Endothelial cell of umbilical vein (primary cell): ENCODE measurements around the gene AIG1. TPM values are rescaled to one million over a fixed set of nuclear protein-coding genes. Genes with fewer than 3 reads are reported as not detected.

Source experiments
- BruUV-seq: library from RNA; stranded (reverse); fragments of 400-500 nt; replicated peaks from 2 replicates; lab custom pipeline; 2021; lab: Mats Ljungman, UMichigan
- CTCF ChIA-PET: fragments of 300-600, 350-600 bp; sonication (Branson Sonifier 250); formaldehyde crosslinking; loops from one replicate; lab custom pipeline; 2021; ENCODE audit warnings: antibody characterized with exemption, inconsistent platforms; lab: Charles Lee
- POLR2A ChIA-PET: fragments of 300-600, 350-600 bp; sonication (Branson Sonifier 250); formaldehyde crosslinking; loops from one replicate; lab custom pipeline; 2021; ENCODE audit warnings: antibody characterized with exemption, inconsistent platforms; lab: Charles Lee
- DNase-seq: peaks from one replicate; pipeline ENCODE4 v3.0.0-alpha.2; 2011; ENCODE audit warnings: low read depth, low spot score
- FAIRE-seq: peaks from 2 replicates; lab custom pipeline; 2011; peaks lifted over from hg19 to GRCh38; lab: Jason Lieb, UNC
- H2AFZ ChIP-seq: 2 replicates; pipeline ENCODE4 v1.6.0; 2012; ENCODE audit warnings: low read depth, low read length, control low read depth, inconsistent platforms
- H3K27ac ChIP-seq: 2 replicates; pipeline ENCODE4 v1.5.1; 2011; ENCODE audit warnings: low read depth, mild to moderate bottlenecking, control low read depth, low read length, moderate library complexity; ENCODE audit not compliant: insufficient read depth
- H3K27me3 ChIP-seq, 2 experiments: 2 replicates each; pipeline versions ENCODE4 v1.6.0 to v1.6.1; 2011; ENCODE audit warnings: low read length in 2 of 2, mixed read lengths in 1 of 2; ENCODE audit not compliant: control insufficient read depth in 2 of 2, insufficient read depth in 2 of 2
- H3K36me3 ChIP-seq, 2 experiments: 2 replicates in 1 of 2; 3 replicates in 1 of 2; pipeline ENCODE4 v1.5.1; 2011; ENCODE audit warnings: low read length in 2 of 2, mild to moderate bottlenecking in 1 of 2, moderate library complexity in 1 of 2; ENCODE audit not compliant: control insufficient read depth in 2 of 2, insufficient read depth in 2 of 2; ENCODE audit errors: extremely low read depth in 1 of 2
- H3K4me1 ChIP-seq: 3 replicates; pipeline ENCODE4 v1.5.1; 2011; ENCODE audit warnings: mild to moderate bottlenecking, low read length; ENCODE audit not compliant: control insufficient read depth, insufficient read depth; ENCODE audit errors: extremely low read depth
- H3K4me2 ChIP-seq: 2 replicates; pipeline ENCODE4 v1.6.1; 2011; ENCODE audit warnings: low read length, control low read depth, mixed read lengths; ENCODE audit not compliant: insufficient read depth
- H3K4me3 ChIP-seq, 3 experiments: fragments of 200-600 bp in 1 of 3; sonication (generic), shearing (Covaris generic) in 1 of 3; replicated peaks in 1 of 3; 2 replicates each; pipeline ENCODE4 v1.5.1; 2011 to 2016; ENCODE audit warnings: control low read depth in 3 of 3, low read length in 3 of 3, mild to moderate bottlenecking in 2 of 3, inconsistent platforms in 1 of 3, low read depth in 1 of 3, moderate library complexity in 1 of 3; ENCODE audit not compliant: insufficient read depth in 1 of 3
- H3K79me2 ChIP-seq: 2 replicates; pipeline ENCODE4 v1.6.0; 2012; ENCODE audit warnings: low read length, inconsistent platforms; ENCODE audit not compliant: control insufficient read depth, insufficient read depth
- H3K9ac ChIP-seq: replicated peaks from 2 replicates; pipeline ENCODE3; 2011; ENCODE audit warnings: low read length, control low read depth; ENCODE audit not compliant: insufficient read depth; ENCODE audit errors: extremely low read depth
- H3K9me1 ChIP-seq: replicated peaks from 3 replicates; pipeline ENCODE4 v1.6.0; 2011; ENCODE audit warnings: mild to moderate bottlenecking, low read length; ENCODE audit not compliant: control insufficient read depth, insufficient read depth; ENCODE audit errors: extremely low read depth
- H3K9me3 ChIP-seq: replicated peaks from 2 replicates; pipeline ENCODE4 v1.5.1; 2012; ENCODE audit warnings: low read length, inconsistent platforms; ENCODE audit not compliant: control insufficient read depth, insufficient read depth
- H4K20me1 ChIP-seq: replicated peaks from 2 replicates; pipeline ENCODE3; 2011; ENCODE audit warnings: mild to moderate bottlenecking, low read length; ENCODE audit not compliant: control insufficient read depth, insufficient read depth; ENCODE audit errors: extremely low read depth
- EZH2 ChIP-seq: IDR thresholded peaks from 2 replicates; pipeline ENCODE4 v1.6.1; 2012; ENCODE audit warnings: borderline replicate concordance, low read depth, mild to moderate bottlenecking, moderate library complexity, low read length, inconsistent platforms; ENCODE audit not compliant: severe bottlenecking
- FOS ChIP-seq: IDR thresholded peaks from 2 replicates; pipeline ENCODE4 v1.6.1; 2011; ENCODE audit warnings: mild to moderate bottlenecking, low read length, moderate library complexity, borderline replicate concordance; ENCODE audit not compliant: insufficient read depth
- GATA2 ChIP-seq: IDR thresholded peaks from 2 replicates; pipeline ENCODE4 v1.7.0; 2011; ENCODE audit warnings: low read depth, mild to moderate bottlenecking, moderate library complexity, mixed read lengths, low read length; ENCODE audit not compliant: insufficient read length, insufficient read depth
- JUN ChIP-seq: IDR thresholded peaks from 2 replicates; pipeline ENCODE4 v1.6.1; 2011; ENCODE audit warnings: borderline replicate concordance, low read depth; ENCODE audit not compliant: insufficient read length, insufficient read depth
- MYC ChIP-seq: IDR thresholded peaks from one replicate; pipeline ENCODE4 v1.6.1; 2011; ENCODE audit warnings: mild to moderate bottlenecking, low read depth, low read length
- POLR2AphosphoS5 ChIP-seq: IDR thresholded peaks from 2 replicates; pipeline ENCODE4 v1.6.1; 2012; ENCODE audit warnings: low read depth, mild to moderate bottlenecking, control low read depth, low read length, moderate library complexity; ENCODE audit not compliant: insufficient read depth
- dilution Hi-C: fragments of 300-500 bp; cut with MboI; formaldehyde crosslinking; loops from one replicate; pipeline ENCODE4 v1.15.0; 2019; ENCODE audit warnings: low sequenced_read_pairs; ENCODE audit not compliant: extremely low pct_ligation_motif_present
- intact Hi-C: fragments of 100-400 bp; cut with micrococcal nuclease; formaldehyde crosslinking; loops from one replicate; pipeline ENCODE4 v1.10.0; 2022
- polyA plus RNA-seq, 4 experiments: library from polyadenylated mRNA; depleted of rRNA in 3 of 4; stranded (reverse) in 3 of 4; unstranded in 1 of 4; fragments of >200 nt; gene quantifications; 2 replicates each; pipeline versions ENCODE4 v1.2.1 to v1.2.3, GENCODE V29; 2011 to 2012; ENCODE audit warnings: missing spikeins in 1 of 4
- total RNA-seq: library from RNA; stranded (reverse); gene quantifications from 2 replicates; pipeline ENCODE4 v1.2.3, GENCODE V29; 2021
- TF ChIP-seq, protein P1 (sequence below), 2 donors: IDR thresholded peaks; 1 replicate in 1 of 2; 2 replicates in 1 of 2; pipeline ENCODE4 v1.5.1; 2011; ENCODE audit warnings: low read length in 2 of 2, mild to moderate bottlenecking in 2 of 2, moderate library complexity in 2 of 2, control low read depth in 1 of 2, inconsistent platforms in 1 of 2, low read depth in 1 of 2; ENCODE audit not compliant: insufficient read depth in 1 of 2; ENCODE audit errors: extremely low read depth in 1 of 2
- TF ChIP-seq, protein P2 (sequence below): IDR thresholded peaks from 2 replicates; pipeline ENCODE4 v1.6.1; 2011; ENCODE audit not compliant: insufficient read depth, insufficient read length

Gene AIG1
- total and polyA plus RNA-seq, 2 donors (not counting 3 experiments of a cell fraction or from before 2014, with no cell fraction given) = 17.7 to 22.7 TPM

- no peaks in the 10 kb centered on the region for H3K79me2 ChIP-seq
- H3K4me2 ChIP-seq = no peak overlapping the region
- POLR2A ChIA-PET = no interaction called here
- intact Hi-C loops (no loop called here), dilution Hi-C loops (no loop called here)
- H3K9me1 ChIP-seq = no peaks in the 10 kb centered on the region
- H3K27ac ChIP-seq = no peak overlapping the region
- no peak overlapping the region for H3K9ac ChIP-seq
- FAIRE-seq (no peak), DNase-seq (no peak)
- BruUV-seq = no TSS peak
- TF ChIP-seq JUN (no peak), POLR2AphosphoS5 (no peak), GATA2 (no peak), FOS (no peak)
- H2AFZ ChIP-seq = no peak overlapping the region
- no peaks in the 10 kb centered on the region for H3K4me1 ChIP-seq
- H3K27me3 ChIP-seq = no peaks in the 10 kb centered on the region
- no peak overlapping the region for H3K4me3 ChIP-seq
- H4K20me1 ChIP-seq = no peaks in the 10 kb centered on the region
- no peaks in the 10 kb centered on the region for H3K9me3 ChIP-seq
- H3K36me3 ChIP-seq = no peaks in the 10 kb centered on the region
- CTCF ChIA-PET = no interaction called here
These were observed 90.7 kb downstream of the AIG1 start for GRCh38 chr6:143151381-143151780.

DNA sequence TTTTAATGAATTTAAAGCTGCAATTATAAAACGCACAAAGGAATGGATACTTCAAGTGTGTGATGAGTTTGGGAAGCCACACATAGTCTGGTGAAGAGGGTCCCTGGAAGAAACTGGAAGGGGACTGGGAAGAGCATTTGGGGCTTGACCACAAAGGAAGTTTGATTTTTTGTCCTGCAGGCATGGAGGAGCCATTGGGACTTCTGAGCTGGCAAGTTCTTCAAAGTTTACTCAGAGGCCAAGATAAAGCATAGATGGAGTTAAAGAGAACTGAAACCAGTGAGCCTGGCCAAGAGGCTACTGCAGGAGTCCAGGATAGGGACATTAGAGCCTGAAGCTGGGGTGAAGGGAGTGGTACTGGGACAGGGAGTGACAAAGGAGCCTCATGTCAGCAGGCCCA lies 95.0 kb downstream of the AIG1 start:
- DNase-seq = no peak
- intact Hi-C loops = no loop called here
- no peaks in the 10 kb centered on the region for H3K4me1 ChIP-seq
- no peaks in the 10 kb centered on the region for H3K9me1 ChIP-seq
- no peaks in the 10 kb centered on the region for H3K27me3 ChIP-seq
- BruUV-seq = no TSS peak
- no peaks in the 10 kb centered on the region for H4K20me1 ChIP-seq
- no peak for FAIRE-seq
- no peak overlapping the region for H3K9ac ChIP-seq
- no peaks in the 10 kb centered on the region for H3K79me2 ChIP-seq
- no peak overlapping the region for H2AFZ ChIP-seq
- TF ChIP-seq EZH2 (no peak), MYC (no peak), POLR2AphosphoS5 (no peak), JUN (no peak), GATA2 (no peak)
- TF ChIP-seq, protein P1, sequence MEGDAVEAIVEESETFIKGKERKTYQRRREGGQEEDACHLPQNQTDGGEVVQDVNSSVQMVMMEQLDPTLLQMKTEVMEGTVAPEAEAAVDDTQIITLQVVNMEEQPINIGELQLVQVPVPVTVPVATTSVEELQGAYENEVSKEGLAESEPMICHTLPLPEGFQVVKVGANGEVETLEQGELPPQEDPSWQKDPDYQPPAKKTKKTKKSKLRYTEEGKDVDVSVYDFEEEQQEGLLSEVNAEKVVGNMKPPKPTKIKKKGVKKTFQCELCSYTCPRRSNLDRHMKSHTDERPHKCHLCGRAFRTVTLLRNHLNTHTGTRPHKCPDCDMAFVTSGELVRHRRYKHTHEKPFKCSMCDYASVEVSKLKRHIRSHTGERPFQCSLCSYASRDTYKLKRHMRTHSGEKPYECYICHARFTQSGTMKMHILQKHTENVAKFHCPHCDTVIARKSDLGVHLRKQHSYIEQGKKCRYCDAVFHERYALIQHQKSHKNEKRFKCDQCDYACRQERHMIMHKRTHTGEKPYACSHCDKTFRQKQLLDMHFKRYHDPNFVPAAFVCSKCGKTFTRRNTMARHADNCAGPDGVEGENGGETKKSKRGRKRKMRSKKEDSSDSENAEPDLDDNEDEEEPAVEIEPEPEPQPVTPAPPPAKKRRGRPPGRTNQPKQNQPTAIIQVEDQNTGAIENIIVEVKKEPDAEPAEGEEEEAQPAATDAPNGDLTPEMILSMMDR (IDR thresholded peaks at IDR 0.05; ENCODE audit: extremely low read depth in 1 of 2, insufficient read depth in 1 of 2, low read depth in 1 of 2, low read length in 2 of 2) = no peak
- TF ChIP-seq, protein P2, sequence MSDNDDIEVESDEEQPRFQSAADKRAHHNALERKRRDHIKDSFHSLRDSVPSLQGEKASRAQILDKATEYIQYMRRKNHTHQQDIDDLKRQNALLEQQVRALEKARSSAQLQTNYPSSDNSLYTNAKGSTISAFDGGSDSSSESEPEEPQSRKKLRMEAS = no peak
- H3K36me3 ChIP-seq = no peaks in the 10 kb centered on the region
- ChIA-PET POLR2A (no interaction called here), CTCF (no interaction called here)
- dilution Hi-C loops = no loop called here
- H3K4me2 ChIP-seq = no peak overlapping the region
- H3K9me3 ChIP-seq = no peaks in the 10 kb centered on the region
- no peak overlapping the region for H3K27ac ChIP-seq
- no peak overlapping the region for H3K4me3 ChIP-seq
